HG02623 (cell line): ENCODE measurements around the gene ADGRG1.
A peak's percentile ranks its signal among the peaks of the same experiment; 100 is the strongest.
"Not testable (repeated sequence)": the region's sequence is repeated elsewhere in the genome, so short reads cannot be mapped to it uniquely, and the experiment has no call there.

Experiments
- ATAC-seq: cut with Tn5 transposase; IDR thresholded peaks from one replicate; pipeline ENCODE4 v1.9.1; 2021; ENCODE audit warnings: moderate library complexity; ENCODE audit not compliant: unreplicated experiment

The ADGRG1 gene

GRCh38 chr16:57628008-57628781 is at the start of gene ADGRG1:
ADGRG1 (plus strand) TSS chr16:57628630; CDS start chr16:57650288, 21,658 bp downstream.
- no peak for ATAC-seq

- no peak for ATAC-seq
These were observed 49.1 kb upstream of the ADGRG1 start for GRCh38 chr16:57579361-57579665.

- ATAC-seq = no peak
These were observed 43.3 kb upstream of the ADGRG1 start for GRCh38 chr16:57585051-57585687.

GRCh38 chr16:57588831-57589230 is 39.6 kb upstream of the ADGRG1 start:
- ATAC-seq = no peak

GRCh38 chr16:57589374-57589773 is 39.1 kb upstream of the ADGRG1 start:
- no peak for ATAC-seq

- peak; percentile 5 for ATAC-seq
These were observed 37.8 kb upstream of the ADGRG1 start for GRCh38 chr16:57590654-57591085.

- ATAC-seq = peak; percentile 56
These were observed 37.2 kb upstream of the ADGRG1 start for GRCh38 chr16:57591086-57591869.

GRCh38 chr16:57591870-57592485 is 36.5 kb upstream of the ADGRG1 start:
- ATAC-seq = no peak

- ATAC-seq = peak; percentile 54
These were observed 35.8 kb upstream of the ADGRG1 start for GRCh38 chr16:57592591-57593003.

- no peak for ATAC-seq
These were observed 35.4 kb upstream of the ADGRG1 start for GRCh38 chr16:57593021-57593420.

- ATAC-seq = no peak
These were observed 34.4 kb upstream of the ADGRG1 start for GRCh38 chr16:57593990-57594389.

- ATAC-seq = no peak
These were observed 33.8 kb upstream of the ADGRG1 start for GRCh38 chr16:57594531-57595031.

- not testable (repeated sequence) for ATAC-seq
These were observed 32.2 kb upstream of the ADGRG1 start for GRCh38 chr16:57596234-57596633.

- ATAC-seq = no peak
These were observed 30.0 kb upstream of the ADGRG1 start for GRCh38 chr16:57598437-57598836.

GRCh38 chr16:57600048-57600835 is 28.2 kb upstream of the ADGRG1 start:
- peak; percentile 36 for ATAC-seq

GRCh38 chr16:57600952-57601580 is 27.4 kb upstream of the ADGRG1 start:
- no peak for ATAC-seq

GRCh38 chr16:57601801-57602478 is 26.5 kb upstream of the ADGRG1 start:
- peak; percentile 72 for ATAC-seq

GRCh38 chr16:57603115-57604024 is 25.1 kb upstream of the ADGRG1 start:
- no peak for ATAC-seq
